Adipocyte (in vitro differentiated cells): Measurements from ENCODE around the gene INHBC.

Source experiments
- DNase-seq: peaks from one replicate; pipeline ENCODE4 v3.0.0-alpha.2; 2015; ENCODE audit warnings: low read depth
- H3K27me3 ChIP-seq: replicated peaks from 2 replicates; pipeline ENCODE4 v1.7.0; 2013; ENCODE audit warnings: mild to moderate bottlenecking, low read length, moderate library complexity; ENCODE audit not compliant: control insufficient read depth, insufficient read depth
- H3K36me3 ChIP-seq: 2 replicates; pipeline ENCODE4 v1.7.0; 2013; ENCODE audit warnings: low read length, mild to moderate bottlenecking, moderate library complexity; ENCODE audit not compliant: control insufficient read depth, insufficient read depth, severe bottlenecking
- H3K4me1 ChIP-seq: 2 replicates; pipeline ENCODE4 v1.7.0; 2013; ENCODE audit warnings: mild to moderate bottlenecking, low read length, moderate library complexity; ENCODE audit not compliant: control insufficient read depth, insufficient read depth
- H3K4me3 ChIP-seq: 2 replicates; pipeline ENCODE4 v1.7.0; 2013; ENCODE audit warnings: mild to moderate bottlenecking, low read length, moderate library complexity
- H3K9ac ChIP-seq: 2 replicates; pipeline ENCODE4 v1.7.0; 2013; ENCODE audit warnings: mild to moderate bottlenecking, low read length, moderate library complexity
- H3K9me3 ChIP-seq: 2 replicates; pipeline ENCODE4 v1.7.0; 2013; ENCODE audit warnings: mild to moderate bottlenecking, low read length, moderate library complexity; ENCODE audit not compliant: control insufficient read depth

INHBC gene

DNA sequence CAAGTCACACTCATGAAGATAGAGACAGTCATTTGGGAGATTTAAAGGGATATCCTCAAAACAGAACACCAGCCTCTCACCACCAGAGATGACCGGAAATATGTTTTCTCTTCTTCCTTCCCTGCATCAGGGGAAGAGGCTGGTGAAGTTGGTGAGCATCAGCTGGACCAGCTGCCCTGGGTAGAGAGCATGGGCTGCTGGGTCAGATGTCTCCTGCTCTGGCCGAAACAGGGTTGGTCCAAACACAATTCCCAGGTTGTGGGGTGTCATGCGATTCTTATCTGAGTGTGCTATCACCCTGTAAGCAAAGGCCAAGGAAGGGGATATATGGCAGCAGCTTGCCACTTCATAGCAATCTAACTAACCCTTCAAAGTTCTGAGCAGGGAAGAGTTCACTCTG, 37.8 kb downstream of the INHBC start:
- H3K4me3 ChIP-seq, result no peak overlapping the region
- H3K9me3 ChIP-seq, result no peaks in the 10 kb centered on the region
- no peak for DNase-seq
- H3K9ac ChIP-seq, result no peak overlapping the region
- peaks cover 89% of the 10 kb centered on the region for H3K27me3 ChIP-seq
- peaks cover 10% of the 10 kb centered on the region for H3K4me1 ChIP-seq
- H3K36me3 ChIP-seq, result no peaks in the 10 kb centered on the region

DNA sequence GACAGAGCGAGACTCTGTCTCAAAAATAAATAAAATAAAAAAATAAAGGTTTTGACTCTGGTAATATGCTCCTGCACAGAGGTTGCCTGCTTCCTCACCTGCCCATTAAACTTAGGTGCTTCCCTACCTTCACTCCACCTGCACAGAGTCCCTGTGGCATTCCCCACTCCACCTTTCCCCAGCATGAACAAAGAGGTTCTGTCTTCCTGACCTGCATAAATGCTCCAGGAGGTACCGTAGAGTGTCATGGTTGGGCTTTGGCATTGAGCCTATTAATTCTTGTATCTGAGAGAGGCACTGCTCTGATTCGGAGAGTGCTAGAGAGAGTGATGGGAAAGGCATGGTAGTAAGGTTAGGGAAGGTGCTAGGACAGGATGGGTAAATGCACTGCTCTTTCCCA, 38.8 kb downstream of the INHBC start:
- H3K4me1 ChIP-seq, result peaks cover 10% of the 10 kb centered on the region
- DNase-seq, result no peak
- H3K9ac ChIP-seq, result no peak overlapping the region
- no peaks in the 10 kb centered on the region for H3K9me3 ChIP-seq
- H3K27me3 ChIP-seq, result peaks cover 83% of the 10 kb centered on the region
- no peaks in the 10 kb centered on the region for H3K36me3 ChIP-seq
- H3K4me3 ChIP-seq, result no peak overlapping the region

DNA sequence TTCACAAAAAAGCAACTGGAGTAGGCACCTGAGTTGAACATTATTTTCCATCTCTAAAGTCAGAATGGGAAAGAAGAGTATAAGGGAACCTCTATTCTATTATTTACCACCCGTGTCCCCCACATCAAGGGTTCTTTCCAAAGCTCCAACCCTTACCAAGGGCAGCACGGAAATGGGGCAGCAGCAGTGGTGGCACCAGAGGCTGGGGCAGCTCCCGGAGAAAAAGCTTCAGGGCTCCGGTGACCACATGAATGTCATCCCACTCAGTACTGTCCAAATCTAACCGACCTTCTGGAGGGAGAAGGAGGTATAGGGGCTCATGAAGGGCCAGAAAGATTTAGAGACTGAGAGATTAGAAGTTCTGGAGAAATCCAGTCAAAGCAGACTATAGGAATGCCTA, 39.3 kb downstream of the INHBC start:
- DNase-seq, result no peak
- Histone ChIP-seq H3K9ac (no peak overlapping the region), H3K36me3 (no peaks in the 10 kb centered on the region), H3K4me3 (no peak overlapping the region), H3K27me3 (peaks cover 87% of the 10 kb centered on the region), H3K9me3 (no peaks in the 10 kb centered on the region), H3K4me1 (peaks cover 10% of the 10 kb centered on the region)

DNA sequence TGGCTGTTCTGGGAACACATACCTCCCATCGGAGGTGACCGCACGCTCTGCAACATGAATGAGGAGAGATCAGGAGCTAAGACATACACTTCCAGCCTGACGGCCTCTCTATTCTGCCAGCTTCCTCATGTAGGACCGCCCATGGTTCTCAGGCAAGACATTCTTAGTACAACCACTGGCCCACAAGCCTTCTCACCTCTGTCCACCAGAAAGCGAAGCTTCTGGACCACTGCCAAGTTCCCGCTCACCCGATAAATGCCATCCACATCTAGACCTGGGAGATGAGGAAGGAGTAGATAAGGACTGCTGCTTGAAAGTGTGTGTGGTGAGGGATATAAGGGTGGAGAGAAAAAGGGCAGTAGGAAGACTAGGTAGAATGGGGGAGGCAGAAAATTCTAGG, 39.8 kb downstream of the INHBC start:
- no peak overlapping the region for H3K9ac ChIP-seq
- DNase-seq, result no peak
- peaks cover 90% of the 10 kb centered on the region for H3K27me3 ChIP-seq
- H3K9me3 ChIP-seq, result no peaks in the 10 kb centered on the region
- H3K36me3 ChIP-seq, result no peaks in the 10 kb centered on the region
- no peak overlapping the region for H3K4me3 ChIP-seq
- peaks cover 10% of the 10 kb centered on the region for H3K4me1 ChIP-seq

DNA sequence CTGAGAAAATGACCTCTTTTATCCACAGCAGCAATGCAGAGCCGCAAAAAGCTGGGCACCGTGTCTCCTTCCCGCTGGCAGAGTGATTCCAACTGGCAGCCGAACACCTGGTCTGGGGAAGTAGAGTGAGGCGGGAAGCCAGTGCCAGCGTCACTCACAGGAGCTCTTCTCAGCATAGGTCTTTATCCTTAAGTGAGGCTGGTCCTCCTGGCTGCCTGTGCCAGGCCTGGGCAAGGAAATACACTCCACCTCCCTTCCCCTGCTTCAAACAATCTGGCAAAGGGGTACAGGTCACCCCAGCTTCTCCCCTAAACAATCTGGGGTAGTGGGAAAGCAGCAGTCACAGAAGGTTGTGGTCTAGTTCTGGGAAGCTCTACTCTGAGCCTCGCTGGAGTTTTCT, 40.3 kb downstream of the INHBC start:
- no peak for DNase-seq
- H3K36me3 ChIP-seq, result no peaks in the 10 kb centered on the region
- H3K27me3 ChIP-seq, result peaks cover 90% of the 10 kb centered on the region
- H3K9me3 ChIP-seq, result no peaks in the 10 kb centered on the region
- H3K9ac ChIP-seq, result no peak overlapping the region
- H3K4me3 ChIP-seq, result no peak overlapping the region
- peaks cover 10% of the 10 kb centered on the region for H3K4me1 ChIP-seq

DNA sequence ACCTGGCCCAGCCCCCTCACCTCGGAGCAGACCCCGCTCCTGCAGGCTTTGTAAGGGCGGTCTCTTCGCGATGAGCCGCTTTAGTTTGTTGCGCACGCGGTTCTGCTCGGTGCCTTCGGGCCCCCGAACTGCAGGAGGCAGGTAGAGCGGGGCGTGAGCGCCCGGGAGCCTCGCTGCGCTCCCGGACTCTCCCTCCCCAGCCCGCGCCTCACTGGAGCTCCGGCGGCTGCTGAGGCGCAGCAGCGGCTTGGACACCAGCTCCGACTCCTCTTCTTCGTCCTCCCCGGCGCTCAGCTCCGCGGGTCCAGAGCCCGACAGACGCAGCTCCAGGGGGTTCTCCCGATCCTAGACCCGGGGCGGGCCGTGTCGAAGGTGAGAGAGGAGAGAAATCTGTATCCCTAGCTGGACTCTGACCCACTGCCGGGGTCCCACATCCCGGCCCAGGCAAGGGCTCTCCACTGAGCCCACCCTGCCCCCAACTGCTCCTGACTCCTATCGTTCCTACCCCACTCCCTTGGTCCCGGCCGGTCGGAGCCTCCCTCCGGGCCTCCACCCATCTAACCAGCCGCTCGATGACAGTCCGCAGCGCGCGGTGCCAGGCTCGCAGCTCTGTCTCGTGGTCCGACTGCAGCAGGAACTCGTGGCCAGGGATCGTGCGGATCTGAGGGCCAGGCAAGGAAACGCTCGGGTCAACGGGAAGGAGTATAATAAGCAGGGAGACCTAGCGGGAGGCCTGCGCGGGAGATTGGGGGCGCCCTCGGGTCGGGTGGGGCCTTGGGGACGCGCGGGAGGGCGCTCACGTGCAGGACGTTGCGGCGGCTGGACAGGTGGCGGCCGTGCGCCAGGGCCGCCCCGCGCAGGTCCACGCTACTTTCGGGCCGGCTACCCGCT, 40.9 kb downstream of the INHBC start:
- Histone ChIP-seq H3K9ac (no peak overlapping the region), H3K36me3 (no peaks in the 10 kb centered on the region), H3K4me1 (peaks cover 10% of the 10 kb centered on the region), H3K4me3 (peak overlapping the region; percentile 24), H3K27me3 (peaks cover 90% of the 10 kb centered on the region), H3K9me3 (no peaks in the 10 kb centered on the region)
- peak; percentile 63 for DNase-seq

DNA sequence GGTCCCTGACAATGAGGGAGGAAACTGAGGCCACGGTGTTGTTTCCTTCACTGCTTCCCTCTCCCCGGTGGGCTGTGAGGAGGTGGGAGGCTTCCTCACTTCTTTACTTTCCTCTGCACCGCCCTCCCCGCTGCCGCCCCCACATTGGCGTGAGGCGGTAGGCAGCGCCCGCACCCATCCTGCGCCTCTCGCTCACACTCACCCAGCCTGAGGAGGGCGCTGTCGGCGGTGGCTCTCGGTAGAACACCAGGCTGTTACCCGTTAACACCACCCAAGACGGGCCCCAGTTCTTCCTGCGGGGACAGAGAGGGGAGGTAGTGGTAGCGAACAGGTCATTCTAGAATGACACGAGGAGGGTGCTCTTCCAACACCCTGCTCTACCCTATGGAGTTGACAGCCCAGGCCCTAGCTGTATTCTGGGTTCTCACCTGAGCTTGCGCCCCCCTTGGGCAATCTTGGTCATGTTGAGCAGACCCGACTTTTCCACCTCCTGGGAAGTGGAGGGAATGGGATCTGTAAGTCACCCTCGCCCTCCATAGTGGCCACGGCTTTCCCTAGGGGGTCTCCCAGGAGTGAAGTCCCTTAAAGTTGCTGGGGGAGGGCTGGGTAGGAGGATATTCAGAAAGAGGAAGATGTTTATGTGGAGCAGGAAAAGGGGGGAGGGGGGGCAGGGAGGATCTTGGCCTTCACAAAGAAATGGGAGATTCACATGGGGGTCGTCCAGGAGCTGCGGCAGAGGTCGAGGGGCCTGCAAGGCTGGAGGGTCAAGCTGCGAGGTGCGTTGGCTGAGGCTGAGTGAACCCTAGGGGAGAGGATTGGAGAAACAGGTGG, 41.8 kb downstream of the INHBC start:
- Histone ChIP-seq H3K36me3 (no peaks in the 10 kb centered on the region), H3K9ac (no peak overlapping the region), H3K4me3 (peak overlapping the region; percentile 24), H3K27me3 (peaks cover 87% of the 10 kb centered on the region), H3K4me1 (peaks cover 10% of the 10 kb centered on the region), H3K9me3 (no peaks in the 10 kb centered on the region)
- no peak for DNase-seq

DNA sequence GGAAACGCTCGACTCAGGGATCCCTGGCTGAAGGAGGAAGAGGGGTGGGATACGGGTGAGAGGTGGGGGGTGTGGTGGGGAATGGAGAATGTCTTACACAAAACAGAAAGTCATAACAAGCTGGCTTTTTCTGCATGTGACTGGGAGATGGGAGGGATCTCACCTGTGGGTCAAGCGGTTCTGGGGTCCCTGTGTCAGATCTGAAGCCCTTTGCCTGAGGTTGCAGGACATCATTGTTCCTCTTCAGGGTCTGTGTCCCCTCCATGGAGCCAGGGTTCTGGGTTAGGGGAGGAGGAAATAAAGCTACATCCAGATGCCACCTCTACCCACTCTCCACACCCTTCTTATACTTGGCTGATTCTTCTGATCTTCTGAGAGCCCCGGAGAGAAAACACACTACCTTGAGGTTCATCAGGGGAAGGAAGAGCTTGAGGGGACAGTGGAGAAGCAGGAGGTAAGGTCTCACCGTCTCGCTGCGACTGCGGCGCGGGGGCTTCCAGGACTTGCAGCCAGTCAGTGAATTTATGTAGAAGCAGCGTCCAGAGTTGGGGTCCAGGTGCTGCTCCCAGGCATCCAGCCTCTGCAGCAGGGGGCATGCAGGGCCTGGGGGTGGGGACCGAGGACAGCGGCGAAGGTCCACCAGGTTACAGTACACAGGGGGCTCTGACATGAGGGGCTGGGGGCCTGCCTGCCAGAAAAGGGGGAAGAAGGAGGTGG, 42.6 kb downstream of the INHBC start:
- Histone ChIP-seq H3K36me3 (no peaks in the 10 kb centered on the region), H3K27me3 (peaks cover 87% of the 10 kb centered on the region), H3K4me3 (no peak overlapping the region), H3K4me1 (peaks cover 10% of the 10 kb centered on the region), H3K9me3 (no peaks in the 10 kb centered on the region), H3K9ac (no peak overlapping the region)
- no peak for DNase-seq

DNA sequence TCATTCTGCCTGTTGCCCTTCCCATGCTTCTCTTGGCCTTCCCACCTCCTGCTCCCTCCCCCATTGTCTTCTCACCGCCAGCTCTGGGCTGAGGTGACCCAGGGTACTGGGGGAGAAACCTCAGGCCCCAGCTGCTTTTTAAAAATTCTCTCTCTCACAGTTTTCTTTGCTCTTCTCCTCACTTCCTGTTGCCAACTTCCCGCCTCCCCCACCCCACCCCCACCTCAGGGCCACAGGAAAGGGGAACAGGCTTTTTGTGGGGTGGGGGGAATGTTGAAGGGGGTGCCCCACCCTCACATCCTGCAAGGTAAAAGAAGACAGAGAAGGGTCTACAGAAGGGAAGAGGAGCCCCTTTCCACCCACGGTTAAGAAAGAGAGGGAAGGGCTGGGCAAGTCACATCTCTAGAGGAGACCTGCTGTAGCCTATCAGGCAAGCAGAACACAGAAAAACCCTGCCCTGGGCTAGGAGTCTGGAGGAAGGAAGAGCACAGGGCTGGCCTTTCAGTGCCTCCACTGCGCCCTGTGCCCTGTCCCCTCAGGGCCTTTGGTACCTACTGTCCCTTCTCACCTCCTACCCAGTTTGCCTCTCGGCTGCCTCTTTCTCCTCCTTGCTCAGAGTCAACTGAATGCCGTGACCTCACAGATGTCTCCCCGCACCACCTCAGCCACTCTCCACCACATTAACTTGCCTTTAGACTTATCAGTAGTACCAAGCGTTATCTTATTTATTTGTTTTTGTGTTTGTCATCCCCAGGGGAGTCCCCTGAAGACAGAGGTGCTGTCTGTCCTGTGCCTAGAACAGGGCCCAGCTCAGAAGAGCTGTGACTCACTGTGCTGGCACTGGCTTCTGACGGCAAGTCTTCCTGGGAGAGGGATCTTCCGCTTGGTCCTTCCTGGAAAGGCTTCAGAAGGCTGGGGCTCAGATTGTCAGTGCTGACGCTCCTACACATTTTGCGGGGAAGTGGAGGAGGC, 43.4 kb downstream of the INHBC start:
- no peaks in the 10 kb centered on the region for H3K9me3 ChIP-seq
- peaks cover 10% of the 10 kb centered on the region for H3K4me1 ChIP-seq
- H3K9ac ChIP-seq, result no peak overlapping the region
- no peak for DNase-seq
- H3K36me3 ChIP-seq, result no peaks in the 10 kb centered on the region
- no peak overlapping the region for H3K4me3 ChIP-seq
- H3K27me3 ChIP-seq, result peaks cover 78% of the 10 kb centered on the region

DNA sequence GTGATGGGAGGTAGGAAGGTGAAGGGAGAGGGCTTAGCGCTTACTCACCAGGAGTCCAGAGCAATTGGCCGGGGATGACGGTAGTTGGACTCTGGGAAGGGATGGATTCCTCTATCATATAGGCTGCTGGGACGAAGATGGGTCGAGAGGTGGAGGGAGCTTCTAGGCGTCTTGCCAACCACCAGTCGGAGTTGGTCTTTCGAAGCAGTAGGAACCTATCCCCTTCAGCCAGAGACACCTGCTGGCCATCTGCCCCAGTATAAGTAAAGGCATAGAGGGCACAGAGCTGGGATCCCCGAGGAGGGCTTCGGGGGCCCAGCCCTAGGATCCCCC, 44.4 kb downstream of the INHBC start:
- H3K9ac ChIP-seq, result no peak overlapping the region
- no peak overlapping the region for H3K4me3 ChIP-seq
- H3K36me3 ChIP-seq, result no peaks in the 10 kb centered on the region
- H3K27me3 ChIP-seq, result peaks cover 69% of the 10 kb centered on the region
- DNase-seq, result no peak
- no peaks in the 10 kb centered on the region for H3K9me3 ChIP-seq
- H3K4me1 ChIP-seq, result peaks cover 10% of the 10 kb centered on the region
